ENCODE measurements around the gene RNF8.

DNA sequence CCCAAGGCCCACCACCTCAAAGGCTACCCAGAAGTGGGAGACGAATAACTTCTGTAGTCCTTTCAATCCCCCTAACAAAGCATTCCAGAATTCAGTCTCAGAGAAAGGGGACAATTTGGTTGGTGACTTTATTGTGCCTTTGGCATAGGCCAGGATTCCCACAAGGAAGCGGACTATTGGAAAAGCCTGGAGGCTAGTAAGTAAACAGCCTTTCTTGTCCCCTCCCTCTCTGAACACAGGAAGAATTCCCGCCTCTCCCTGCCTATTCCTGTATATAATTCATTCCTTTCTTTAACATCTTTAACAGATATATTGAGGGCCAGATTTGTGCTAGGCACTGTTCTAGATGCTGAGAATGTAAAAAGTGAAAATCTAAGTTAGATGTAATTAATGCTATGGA lies 36.1 kb downstream of the RNF8 start:
- TF ChIP-seq SUZ12 (IDR thresholded peaks at IDR 0.05; ENCODE audit: extremely low read depth, insufficient read depth, insufficient read length) (no peak), ZNF274 (IDR thresholded peaks at IDR 0.05; ENCODE audit: low read depth, low read length) (no peak)
